22Rv1 (cell line): ENCODE measurements around the gene SEC14L2.

Experiments used
- ZFX ChIP-seq: fragments of 450-650 bp; IDR thresholded peaks from 2 replicates; pipeline ENCODE4 v1.6.1; 2017; ENCODE audit warnings: antibody characterized with exemption, borderline replicate concordance
- TF ChIP-seq, protein P1 (sequence below): fragments of 450-650 bp; IDR thresholded peaks from 2 replicates; pipeline ENCODE4 v1.5.1; 2017; ENCODE audit warnings: mild to moderate bottlenecking

DNA sequence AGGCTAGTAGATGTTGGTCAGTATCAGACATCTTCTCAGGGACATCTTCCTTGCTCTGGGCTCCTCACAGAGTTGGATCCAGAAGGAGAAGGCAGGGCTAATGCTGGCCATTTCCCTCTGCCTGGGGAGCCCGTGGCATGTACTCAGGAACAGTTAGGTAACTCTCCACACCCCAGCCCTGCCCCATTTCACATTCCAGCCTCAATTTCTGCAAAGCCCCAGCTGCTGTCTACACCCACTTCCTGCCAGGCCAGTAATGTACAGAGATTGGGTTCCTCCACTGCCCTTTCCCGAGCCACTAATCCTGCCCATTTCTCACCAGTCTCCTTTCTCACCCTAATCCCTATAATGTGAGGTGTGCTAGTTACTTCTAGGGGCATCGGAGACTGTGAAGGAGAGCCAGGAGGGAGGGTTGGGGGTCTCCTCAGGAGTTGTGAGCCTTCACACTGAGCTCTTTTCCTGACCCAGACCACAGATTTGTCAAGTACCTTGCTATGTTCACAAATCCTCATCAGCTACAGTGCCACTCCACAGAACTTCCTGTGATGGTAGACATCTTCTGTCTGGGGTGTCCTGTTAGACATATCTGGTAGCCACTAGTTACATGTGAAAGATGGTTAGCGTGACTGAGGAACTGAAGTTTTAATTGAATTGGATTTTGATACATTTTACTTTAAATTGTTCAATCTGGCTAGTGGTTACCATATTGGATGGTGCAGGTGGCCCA lies 76.3 kb downstream of the SEC14L2 start:
- TF ChIP-seq, protein P1, sequence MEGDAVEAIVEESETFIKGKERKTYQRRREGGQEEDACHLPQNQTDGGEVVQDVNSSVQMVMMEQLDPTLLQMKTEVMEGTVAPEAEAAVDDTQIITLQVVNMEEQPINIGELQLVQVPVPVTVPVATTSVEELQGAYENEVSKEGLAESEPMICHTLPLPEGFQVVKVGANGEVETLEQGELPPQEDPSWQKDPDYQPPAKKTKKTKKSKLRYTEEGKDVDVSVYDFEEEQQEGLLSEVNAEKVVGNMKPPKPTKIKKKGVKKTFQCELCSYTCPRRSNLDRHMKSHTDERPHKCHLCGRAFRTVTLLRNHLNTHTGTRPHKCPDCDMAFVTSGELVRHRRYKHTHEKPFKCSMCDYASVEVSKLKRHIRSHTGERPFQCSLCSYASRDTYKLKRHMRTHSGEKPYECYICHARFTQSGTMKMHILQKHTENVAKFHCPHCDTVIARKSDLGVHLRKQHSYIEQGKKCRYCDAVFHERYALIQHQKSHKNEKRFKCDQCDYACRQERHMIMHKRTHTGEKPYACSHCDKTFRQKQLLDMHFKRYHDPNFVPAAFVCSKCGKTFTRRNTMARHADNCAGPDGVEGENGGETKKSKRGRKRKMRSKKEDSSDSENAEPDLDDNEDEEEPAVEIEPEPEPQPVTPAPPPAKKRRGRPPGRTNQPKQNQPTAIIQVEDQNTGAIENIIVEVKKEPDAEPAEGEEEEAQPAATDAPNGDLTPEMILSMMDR, result no peak
- TF ChIP-seq ZFX, result no peak
